ENCODE data around the gene MVB12A. TPM values are rescaled to one million over a fixed set of nuclear protein-coding genes. Genes with fewer than 3 reads are reported as not detected.
A peak's percentile ranks its signal among the peaks of the same experiment; 100 is the strongest.

The MVB12A gene
- total RNA-seq, 2 experiments from 2014 or later, result 57.3 to 65.1 TPM

DNA sequence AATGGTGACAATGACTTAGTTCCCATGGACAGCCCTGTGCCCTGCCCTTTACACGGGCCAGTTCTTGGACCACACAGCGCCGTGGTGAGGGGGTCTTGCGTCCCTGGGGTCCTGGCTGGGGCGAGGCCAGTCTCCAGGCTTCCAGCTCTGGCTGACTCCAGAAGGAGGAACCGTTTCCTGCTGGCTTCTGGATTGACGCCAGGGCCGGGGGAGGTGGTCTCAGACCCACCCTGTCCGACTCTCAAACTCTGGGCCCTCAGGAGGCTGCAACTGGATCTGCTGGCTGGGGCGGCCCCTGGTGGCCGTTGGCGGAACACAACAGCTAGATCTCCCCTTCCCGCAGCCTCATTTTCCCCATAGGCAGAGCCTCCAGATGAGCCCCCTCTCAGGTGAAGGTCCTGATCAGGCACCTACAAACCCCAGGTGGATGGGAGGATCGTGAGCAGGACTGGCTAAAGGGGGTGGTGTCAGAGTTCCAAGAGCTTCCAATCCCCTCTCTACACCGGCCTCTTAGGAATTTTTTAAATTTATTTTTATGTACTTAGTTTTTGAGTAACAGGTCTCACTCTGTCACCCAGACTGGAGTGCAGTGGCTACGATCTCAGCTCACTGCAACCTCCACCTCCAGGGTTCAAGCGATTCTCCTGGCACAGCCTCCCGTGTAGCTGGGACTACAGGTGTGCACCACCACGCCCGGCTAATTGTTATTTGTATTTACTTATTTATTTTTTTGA is 33.8 kb upstream of the MVB12A start:
- Histone ChIP-seq H3K4me2 (ENCODE audit: low read length) (no peak overlapping the region), H3K4me3 (ENCODE audit: low read depth, low read length, poor library complexity, severe bottlenecking) (no peak overlapping the region), H3K9me2 (ENCODE audit: insufficient read depth, low read length) (no peaks in the 10 kb centered on the region), H3K4me1 (ENCODE audit: insufficient read depth, low read length, poor library complexity, severe bottlenecking) (peaks cover 34% of the 10 kb centered on the region), H3K79me2 (ENCODE audit: insufficient read depth, low read depth, low read length) (no peaks in the 10 kb centered on the region), H3K36me3 (ENCODE audit: insufficient read depth, low read length) (no peaks in the 10 kb centered on the region), H3K27ac (ENCODE audit: low read depth, low read length, poor library complexity, severe bottlenecking) (no peak overlapping the region), H4K20me1 (ENCODE audit: insufficient read depth, low read length) (no peaks in the 10 kb centered on the region), H2AFZ (ENCODE audit: low read length) (no peak overlapping the region), H3K9me3 (ENCODE audit: low read length) (peaks cover under 1% of the 10 kb centered on the region; the same call in 1 of the 2 replicates)
- TF ChIP-seq CTCF (conservative IDR thresholded peaks at IDR 0.05; ENCODE audit: low read length) (peak; percentile 93), EZH2phosphoT487 (IDR thresholded peaks at IDR 0.05; ENCODE audit: borderline replicate concordance, low read depth, low read length) (no peak)
- BruUV-seq (replicated peaks), result no TSS peak
- intact Hi-C loops (cut with micrococcal nuclease; ENCODE audit: unreplicated experiment), result loop anchor here (1.0 kb wide), 2 partner anchors 40 to 94 kb away; no protein-coding TSS in a partner anchor
- ChIA-PET CTCF (ENCODE audit: unreplicated experiment) (no interaction called here), POLR2A (no interaction called here)
- peak; percentile 74 for DNase-seq (ENCODE audit: low spot score)

GRCh38 chr19:17389288-17389687 is 30.6 kb upstream of the MVB12A start:
- no peaks in the 10 kb centered on the region for H3K79me2 ChIP-seq (ENCODE audit: insufficient read depth, low read depth, low read length)
- H3K4me3 ChIP-seq (ENCODE audit: low read depth, low read length, poor library complexity, severe bottlenecking), result no peak overlapping the region
- H3K4me1 ChIP-seq (ENCODE audit: insufficient read depth, low read length, poor library complexity, severe bottlenecking), result peaks cover 17% of the 10 kb centered on the region
- intact Hi-C loops (cut with micrococcal nuclease; ENCODE audit: unreplicated experiment), result no loop called here
- TF ChIP-seq CTCF (conservative IDR thresholded peaks at IDR 0.05; ENCODE audit: low read length), result no peak
- no peak for TF ChIP-seq EZH2phosphoT487 (IDR thresholded peaks at IDR 0.05; ENCODE audit: borderline replicate concordance, low read depth, low read length)
- ChIA-PET POLR2A (no interaction called here), CTCF (ENCODE audit: unreplicated experiment) (no interaction called here)
- no peaks in the 10 kb centered on the region for H4K20me1 ChIP-seq (ENCODE audit: insufficient read depth, low read length)
- H3K36me3 ChIP-seq (ENCODE audit: insufficient read depth, low read length), result peaks cover 2% of the 10 kb centered on the region; the same call in 1 of the 2 replicates
- no peak overlapping the region for H3K4me2 ChIP-seq (ENCODE audit: low read length)
- no peak for DNase-seq (ENCODE audit: low spot score)
- no TSS peak for BruUV-seq (replicated peaks)
- no peak overlapping the region for H2AFZ ChIP-seq (ENCODE audit: low read length)
- no peaks in the 10 kb centered on the region for H3K9me2 ChIP-seq (ENCODE audit: insufficient read depth, low read length)
- no peak overlapping the region for H3K27ac ChIP-seq (ENCODE audit: low read depth, low read length, poor library complexity, severe bottlenecking)
- H3K9me3 ChIP-seq (ENCODE audit: low read length), result no peaks in the 10 kb centered on the region

GRCh38 chr19:17389957-17390664 is 29.7 kb upstream of the MVB12A start:
- ChIA-PET CTCF (ENCODE audit: unreplicated experiment) (no interaction called here), POLR2A (no interaction called here)
- TF ChIP-seq CTCF (conservative IDR thresholded peaks at IDR 0.05; ENCODE audit: low read length), result no peak
- H3K4me2 ChIP-seq (ENCODE audit: low read length), result peak overlapping the region; percentile 44; the same call in 1 of the 2 replicates
- H2AFZ ChIP-seq (ENCODE audit: low read length), result no peak overlapping the region
- BruUV-seq (replicated peaks), result no TSS peak
- DNase-seq (ENCODE audit: low spot score), result no peak
- no peaks in the 10 kb centered on the region for H4K20me1 ChIP-seq (ENCODE audit: insufficient read depth, low read length)
- no peaks in the 10 kb centered on the region for H3K9me2 ChIP-seq (ENCODE audit: insufficient read depth, low read length)
- H3K4me3 ChIP-seq (ENCODE audit: low read depth, low read length, poor library complexity, severe bottlenecking), result no peak overlapping the region
- no peaks in the 10 kb centered on the region for H3K79me2 ChIP-seq (ENCODE audit: insufficient read depth, low read depth, low read length)
- H3K27ac ChIP-seq (ENCODE audit: low read depth, low read length, poor library complexity, severe bottlenecking), result no peak overlapping the region
- H3K4me1 ChIP-seq (ENCODE audit: insufficient read depth, low read length, poor library complexity, severe bottlenecking), result peaks cover 18% of the 10 kb centered on the region
- peaks cover 4% of the 10 kb centered on the region; the same call in 1 of the 2 replicates for H3K36me3 ChIP-seq (ENCODE audit: insufficient read depth, low read length)
- intact Hi-C loops (cut with micrococcal nuclease; ENCODE audit: unreplicated experiment), result no loop called here
- H3K9me3 ChIP-seq (ENCODE audit: low read length), result no peaks in the 10 kb centered on the region
